Body of pancreas (tissue), 4 donors: Measurements from ENCODE around the gene TBC1D23.

ENCODE experiments used
- POLR2A ChIP-seq, 3 donors: fragments of 450-650 bp; IDR thresholded peaks; one replicate each; pipeline ENCODE4 v1.6.1; 2016; ENCODE audit warnings: antibody characterized with exemption in 3 of 3, mild to moderate bottlenecking in 2 of 3
- TF ChIP-seq, protein P1 (sequence below), 7 experiments: fragments of 450-650 bp in 4 of 7; fragments of 200-600 bp in 3 of 7; sonication (generic) in 3 of 7; IDR thresholded peaks; one replicate each; pipeline ENCODE4 v1.5.1; 2016 to 2019; ENCODE audit warnings: antibody characterized with exemption in 7 of 7

- TF ChIP-seq, protein P1, sequence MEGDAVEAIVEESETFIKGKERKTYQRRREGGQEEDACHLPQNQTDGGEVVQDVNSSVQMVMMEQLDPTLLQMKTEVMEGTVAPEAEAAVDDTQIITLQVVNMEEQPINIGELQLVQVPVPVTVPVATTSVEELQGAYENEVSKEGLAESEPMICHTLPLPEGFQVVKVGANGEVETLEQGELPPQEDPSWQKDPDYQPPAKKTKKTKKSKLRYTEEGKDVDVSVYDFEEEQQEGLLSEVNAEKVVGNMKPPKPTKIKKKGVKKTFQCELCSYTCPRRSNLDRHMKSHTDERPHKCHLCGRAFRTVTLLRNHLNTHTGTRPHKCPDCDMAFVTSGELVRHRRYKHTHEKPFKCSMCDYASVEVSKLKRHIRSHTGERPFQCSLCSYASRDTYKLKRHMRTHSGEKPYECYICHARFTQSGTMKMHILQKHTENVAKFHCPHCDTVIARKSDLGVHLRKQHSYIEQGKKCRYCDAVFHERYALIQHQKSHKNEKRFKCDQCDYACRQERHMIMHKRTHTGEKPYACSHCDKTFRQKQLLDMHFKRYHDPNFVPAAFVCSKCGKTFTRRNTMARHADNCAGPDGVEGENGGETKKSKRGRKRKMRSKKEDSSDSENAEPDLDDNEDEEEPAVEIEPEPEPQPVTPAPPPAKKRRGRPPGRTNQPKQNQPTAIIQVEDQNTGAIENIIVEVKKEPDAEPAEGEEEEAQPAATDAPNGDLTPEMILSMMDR (IDR thresholded peaks at IDR 0.05), result no peak
- TF ChIP-seq POLR2A (IDR thresholded peaks at IDR 0.05), result no peak
Observed at GRCh38 chr3:100329800-100330489, 69.2 kb downstream of the TBC1D23 start.
